T-helper 1 cell treated with Interleukin-12 subunit alpha and Interleukin-12 subunit beta and Interleukin-4 antibody, amounts not matched to agents 30 μg/mL and 1 μg/mL, for 36 hours (primary cell): ENCODE measurements around the gene STK25.

Source experiments
- H3K27ac Mint-ChIP-seq: one replicate; pipeline ENCODE4 v1.8.0; 2021; ENCODE audit warnings: mild to moderate bottlenecking, mixed read lengths
- H3K27me3 Mint-ChIP-seq: one replicate; pipeline ENCODE4 v1.8.0; 2021; ENCODE audit warnings: low read depth, mixed read lengths
- H3K36me3 Mint-ChIP-seq: one replicate; pipeline ENCODE4 v1.8.0; 2021; ENCODE audit warnings: low read depth, mixed read lengths
- H3K4me1 Mint-ChIP-seq: one replicate; pipeline ENCODE4 v1.8.0; 2021; ENCODE audit warnings: low read depth, mixed read lengths
- H3K4me3 Mint-ChIP-seq: one replicate; pipeline ENCODE4 v1.8.0; 2021; ENCODE audit warnings: mild to moderate bottlenecking, moderate library complexity, mixed read lengths
- H3K9me3 Mint-ChIP-seq: one replicate; pipeline ENCODE4 v1.8.0; 2021; ENCODE audit warnings: mixed read lengths

STK25 gene

DNA sequence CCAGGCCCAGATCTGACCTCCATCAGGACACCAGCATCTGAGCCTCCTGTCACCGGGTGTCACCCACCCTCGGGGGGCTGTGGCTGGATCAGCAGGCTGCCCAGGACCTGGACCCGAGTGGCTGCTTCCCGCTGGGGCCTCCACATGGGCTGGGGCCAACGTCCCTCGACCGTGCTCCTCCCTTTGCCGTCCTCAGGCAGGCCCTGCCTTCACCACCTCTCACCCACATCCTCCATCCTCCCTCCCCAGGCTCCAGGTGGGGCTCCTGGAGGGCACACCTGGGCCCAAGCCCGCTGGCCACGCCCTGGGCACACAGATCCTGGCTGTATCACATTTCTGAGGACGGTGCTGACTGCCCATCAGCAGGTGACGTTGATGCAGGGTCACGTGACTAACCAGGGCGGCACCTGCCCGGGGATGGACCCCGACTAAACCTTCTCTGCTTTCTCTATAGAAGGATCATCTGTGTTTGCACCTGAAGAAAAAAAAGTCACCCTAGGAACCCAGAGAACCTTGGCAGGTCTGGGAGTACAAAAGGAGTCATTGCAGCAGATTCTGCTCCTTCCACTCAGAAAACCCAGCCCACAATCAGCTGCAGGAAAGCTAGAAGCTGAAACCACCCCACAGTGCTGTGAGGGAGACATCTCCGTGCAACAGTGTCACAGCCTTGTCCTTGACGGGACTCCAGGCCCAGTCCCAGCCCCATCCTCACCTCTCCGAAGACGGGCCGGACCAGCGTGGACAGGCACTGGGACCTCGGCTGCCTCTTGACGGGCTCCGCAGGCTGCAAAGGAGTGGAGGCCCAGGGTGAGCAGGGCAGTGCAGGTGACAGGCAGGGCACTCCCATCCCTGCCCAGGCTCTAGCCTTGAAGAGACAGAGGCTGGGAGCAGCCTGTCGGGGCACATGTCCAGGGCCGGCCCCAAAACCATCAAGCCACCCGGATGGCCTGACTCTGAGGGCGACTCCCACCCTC, 11.2 kb downstream of the STK25 start:
- H3K4me1 Mint-ChIP-seq: no peaks in the 10 kb centered on the region
- no peak overlapping the region for H3K4me3 Mint-ChIP-seq
- no peaks in the 10 kb centered on the region for H3K27me3 Mint-ChIP-seq
- no peak overlapping the region for H3K27ac Mint-ChIP-seq
- H3K9me3 Mint-ChIP-seq: no peaks in the 10 kb centered on the region
- peaks cover 7% of the 10 kb centered on the region for H3K36me3 Mint-ChIP-seq

GRCh38 chr2:241496003-241496707, 12.2 kb downstream of the STK25 start:
- H3K27ac Mint-ChIP-seq: no peak overlapping the region
- H3K36me3 Mint-ChIP-seq: peaks cover 5% of the 10 kb centered on the region
- H3K4me1 Mint-ChIP-seq: no peaks in the 10 kb centered on the region
- H3K4me3 Mint-ChIP-seq: no peak overlapping the region
- no peaks in the 10 kb centered on the region for H3K27me3 Mint-ChIP-seq
- H3K9me3 Mint-ChIP-seq: no peaks in the 10 kb centered on the region

- Mint-ChIP-seq H3K36me3 (peaks cover 5% of the 10 kb centered on the region), H3K27ac (no peak overlapping the region)
Measured at GRCh38 chr2:241495172-241496002, 13.0 kb downstream of the STK25 start.

GRCh38 chr2:241494311-241494908, 14.0 kb downstream of the STK25 start:
- H3K27me3 Mint-ChIP-seq: no peaks in the 10 kb centered on the region
- H3K36me3 Mint-ChIP-seq: peaks cover 3% of the 10 kb centered on the region
- H3K4me3 Mint-ChIP-seq: no peak overlapping the region
- no peaks in the 10 kb centered on the region for H3K9me3 Mint-ChIP-seq
- no peak overlapping the region for H3K27ac Mint-ChIP-seq
- no peaks in the 10 kb centered on the region for H3K4me1 Mint-ChIP-seq

More at GRCh38 chr2:241495172-241496002, 13.0 kb downstream of the STK25 start:
- Mint-ChIP-seq H3K27me3 (no peaks in the 10 kb centered on the region), H3K4me1 (no peaks in the 10 kb centered on the region), H3K9me3 (no peaks in the 10 kb centered on the region), H3K4me3 (no peak overlapping the region)

GRCh38 chr2:241493092-241493491, 15.3 kb downstream of the STK25 start:
- H3K4me3 Mint-ChIP-seq: no peak overlapping the region
- no peaks in the 10 kb centered on the region for H3K4me1 Mint-ChIP-seq
- H3K9me3 Mint-ChIP-seq: no peaks in the 10 kb centered on the region
- H3K36me3 Mint-ChIP-seq: peaks cover 3% of the 10 kb centered on the region
- no peak overlapping the region for H3K27ac Mint-ChIP-seq
- H3K27me3 Mint-ChIP-seq: no peaks in the 10 kb centered on the region

DNA sequence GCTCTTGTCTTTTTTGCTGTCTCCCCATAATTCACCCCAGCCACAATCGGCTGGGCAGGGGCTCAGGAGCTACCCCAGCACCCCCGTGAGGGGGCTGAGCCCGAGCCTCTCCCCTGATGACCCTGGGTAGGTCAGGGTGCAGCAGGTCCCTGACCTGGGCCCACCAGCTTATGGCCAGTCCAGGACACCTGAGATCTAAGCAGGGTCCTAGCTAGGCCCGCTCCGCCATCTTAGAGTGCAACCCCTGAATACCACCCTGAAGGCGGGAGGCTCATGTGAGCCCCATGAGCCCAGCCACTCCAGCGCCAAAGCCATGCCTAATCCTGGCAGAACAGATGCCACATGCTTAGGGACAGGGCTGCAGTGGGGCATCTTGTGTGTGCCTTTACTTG, 16.2 kb downstream of the STK25 start:
- no peaks in the 10 kb centered on the region for H3K4me1 Mint-ChIP-seq
- no peak overlapping the region for H3K4me3 Mint-ChIP-seq
- no peak overlapping the region for H3K27ac Mint-ChIP-seq
- H3K27me3 Mint-ChIP-seq: no peaks in the 10 kb centered on the region
- peaks cover 3% of the 10 kb centered on the region for H3K36me3 Mint-ChIP-seq
- no peaks in the 10 kb centered on the region for H3K9me3 Mint-ChIP-seq

- peaks cover 3% of the 10 kb centered on the region for H3K36me3 Mint-ChIP-seq
- H3K4me1 Mint-ChIP-seq: no peaks in the 10 kb centered on the region
- H3K27ac Mint-ChIP-seq: no peak overlapping the region
- no peak overlapping the region for H3K4me3 Mint-ChIP-seq
- H3K27me3 Mint-ChIP-seq: no peaks in the 10 kb centered on the region
- no peaks in the 10 kb centered on the region for H3K9me3 Mint-ChIP-seq
Measured at GRCh38 chr2:241491549-241492173, 16.7 kb downstream of the STK25 start.

- H3K9me3 Mint-ChIP-seq: no peaks in the 10 kb centered on the region
- no peaks in the 10 kb centered on the region for H3K27me3 Mint-ChIP-seq
- H3K27ac Mint-ChIP-seq: no peak overlapping the region
Measured at GRCh38 chr2:241490825-241491506, 17.4 kb downstream of the STK25 start.

GRCh38 chr2:241489733-241490680, 18.4 kb downstream of the STK25 start:
- H3K4me3 Mint-ChIP-seq: no peak overlapping the region
- H3K9me3 Mint-ChIP-seq: no peaks in the 10 kb centered on the region
- H3K4me1 Mint-ChIP-seq: no peaks in the 10 kb centered on the region
- no peaks in the 10 kb centered on the region for H3K27me3 Mint-ChIP-seq
- H3K36me3 Mint-ChIP-seq: peaks cover 3% of the 10 kb centered on the region
- no peak overlapping the region for H3K27ac Mint-ChIP-seq

More at GRCh38 chr2:241490825-241491506, 17.4 kb downstream of the STK25 start:
- H3K36me3 Mint-ChIP-seq: peaks cover 3% of the 10 kb centered on the region
- H3K4me3 Mint-ChIP-seq: no peak overlapping the region
- no peaks in the 10 kb centered on the region for H3K4me1 Mint-ChIP-seq

DNA sequence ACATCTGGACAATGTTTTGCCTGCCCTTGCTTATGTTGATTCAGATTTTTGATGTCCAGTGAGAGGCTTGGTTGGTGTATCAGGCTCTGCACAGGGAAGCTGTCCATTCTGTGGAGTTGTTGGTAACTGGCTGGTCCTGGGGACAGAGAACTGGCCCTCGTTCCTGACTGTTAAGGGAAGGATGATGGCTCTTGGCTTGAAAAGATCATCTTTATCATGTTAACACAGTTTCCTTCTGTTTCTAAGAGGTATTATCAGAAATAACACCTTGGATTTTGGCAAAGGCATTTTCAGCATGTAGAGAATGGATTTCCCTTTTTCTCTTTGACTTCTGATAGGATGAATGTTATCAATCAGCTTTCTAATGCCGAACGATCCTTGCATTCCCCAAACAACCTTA, 19.3 kb downstream of the STK25 start:
- Mint-ChIP-seq H3K36me3 (peaks cover 3% of the 10 kb centered on the region), H3K27me3 (no peaks in the 10 kb centered on the region), H3K4me3 (no peak overlapping the region), H3K9me3 (no peaks in the 10 kb centered on the region), H3K27ac (no peak overlapping the region), H3K4me1 (no peaks in the 10 kb centered on the region)

DNA sequence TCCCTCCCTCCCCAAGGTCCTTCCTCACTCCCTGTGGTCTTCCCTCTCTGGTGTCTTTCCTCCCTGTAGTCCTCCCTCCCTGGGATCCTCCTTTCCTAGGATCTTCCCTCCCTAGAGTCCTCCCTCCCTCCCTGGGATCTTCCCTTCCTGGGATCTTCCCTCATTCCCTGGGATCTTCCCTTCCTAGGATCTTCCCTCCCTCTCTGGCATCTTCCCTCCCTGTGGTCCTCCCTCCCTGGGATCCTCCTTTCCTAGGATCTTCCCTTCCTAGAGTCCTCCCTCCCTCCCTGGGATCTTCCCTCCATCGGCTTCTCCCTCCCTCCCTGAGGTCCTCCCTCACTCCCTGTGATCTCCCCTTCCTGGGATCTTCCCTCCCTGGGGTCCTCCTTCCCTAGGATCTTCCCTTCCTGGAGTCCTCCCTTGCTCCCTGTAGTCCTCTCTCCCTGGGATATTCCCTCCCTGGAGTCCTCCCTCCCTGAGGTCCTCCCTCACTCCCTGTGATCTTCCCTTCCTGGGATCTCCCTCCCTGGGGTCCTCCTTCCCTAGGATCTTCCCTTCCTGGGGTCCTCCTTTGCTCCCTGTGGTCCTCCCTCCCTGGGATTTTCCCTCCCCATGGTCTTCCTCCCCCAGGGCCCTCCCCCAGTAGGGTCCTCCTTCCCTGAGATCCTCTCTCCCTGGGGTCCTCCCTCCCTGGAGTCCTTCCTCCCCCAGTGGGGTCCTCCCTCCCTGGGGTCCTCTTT, 23.0 kb downstream of the STK25 start:
- Mint-ChIP-seq H3K4me3 (no peak overlapping the region), H3K4me1 (no peaks in the 10 kb centered on the region), H3K27me3 (no peaks in the 10 kb centered on the region), H3K36me3 (no peaks in the 10 kb centered on the region), H3K27ac (no peak overlapping the region), H3K9me3 (no peaks in the 10 kb centered on the region)

DNA sequence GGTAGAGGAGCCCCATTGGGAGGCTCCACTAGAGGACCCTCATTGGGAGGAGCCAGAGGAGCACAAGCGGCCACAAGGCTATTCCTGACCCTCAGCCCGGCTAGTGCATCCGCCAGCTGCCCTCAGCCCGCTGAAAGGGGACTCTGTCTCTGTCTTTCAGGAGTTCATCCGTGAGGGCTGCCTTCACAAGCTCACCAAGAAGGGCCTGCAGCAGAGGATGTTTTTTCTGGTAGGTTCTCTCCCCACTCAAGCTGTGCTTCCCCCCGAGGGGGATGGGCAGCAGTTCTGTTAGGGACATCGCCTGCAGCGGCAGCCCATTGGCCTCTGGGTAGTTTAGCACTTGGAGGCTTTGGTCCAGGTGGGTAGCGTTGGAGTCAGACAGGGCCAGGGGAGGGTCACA, 25.1 kb downstream of the STK25 start:
- no peaks in the 10 kb centered on the region for H3K9me3 Mint-ChIP-seq
- H3K4me1 Mint-ChIP-seq: no peaks in the 10 kb centered on the region
- no peaks in the 10 kb centered on the region for H3K36me3 Mint-ChIP-seq

More for the DNA sequence above, 25.1 kb downstream of the STK25 start:
- Mint-ChIP-seq H3K4me3 (no peak overlapping the region), H3K27me3 (no peaks in the 10 kb centered on the region), H3K27ac (no peak overlapping the region)
